Liver (tissue), 9 donors: ENCODE data around the gene LUC7L. TPM values are rescaled to one million over a fixed set of nuclear protein-coding genes. Genes with fewer than 3 reads are reported as not detected.

ENCODE experiments used
- DNase-seq: peaks from one replicate; pipeline ENCODE4 v3.0.0-alpha.2; 2017; ENCODE audit warnings: low spot score
- H3K27ac ChIP-seq, 2 donors: one replicate each; pipeline ENCODE4 v1.7.0; 2013; ENCODE audit warnings: inconsistent platforms in 2 of 2, low read length in 2 of 2, control low read depth in 1 of 2, low read depth in 1 of 2, mild to moderate bottlenecking in 1 of 2
- H3K27me3 ChIP-seq, 4 donors: one replicate each; pipeline versions ENCODE4 v1.6.1 to v1.7.0; 2013; ENCODE audit warnings: low read length in 3 of 4, inconsistent platforms in 1 of 4, mild to moderate bottlenecking in 1 of 4, moderate library complexity in 1 of 4; ENCODE audit not compliant: control insufficient read depth in 4 of 4, insufficient read depth in 4 of 4
- H3K36me3 ChIP-seq, 4 donors: one replicate each; pipeline versions ENCODE4 v1.6.1 to v1.7.0; 2013; ENCODE audit warnings: low read length in 3 of 4, mild to moderate bottlenecking in 3 of 4, low read depth in 1 of 4, moderate library complexity in 1 of 4; ENCODE audit not compliant: control insufficient read depth in 4 of 4, insufficient read depth in 3 of 4
- H3K4me1 ChIP-seq, 4 donors: one replicate each; pipeline versions ENCODE4 v1.6.1 to v1.7.0; 2013; ENCODE audit warnings: low read length in 3 of 4, mild to moderate bottlenecking in 3 of 4, moderate library complexity in 1 of 4; ENCODE audit not compliant: control insufficient read depth in 4 of 4, insufficient read depth in 4 of 4
- H3K4me3 ChIP-seq, 3 donors: one replicate each; pipeline versions ENCODE4 v1.6.1 to v1.7.0; 2013; ENCODE audit warnings: low read length in 3 of 3, control low read depth in 1 of 3, low read depth in 1 of 3, mild to moderate bottlenecking in 1 of 3
- H3K9ac ChIP-seq, 2 donors: one replicate each; pipeline ENCODE4 v1.7.0; 2013; ENCODE audit warnings: low read length in 2 of 2, mild to moderate bottlenecking in 2 of 2, moderate library complexity in 2 of 2, control low read depth in 1 of 2, low read depth in 1 of 2
- H3K9me3 ChIP-seq, 4 donors: one replicate each; pipeline versions ENCODE4 v1.6.1 to v1.7.0; 2013; ENCODE audit warnings: low read length in 3 of 4; ENCODE audit not compliant: control insufficient read depth in 4 of 4
- EGR1 ChIP-seq, 2 donors: IDR thresholded peaks; 2 replicates each; pipeline ENCODE4 v1.6.1; 2016 to 2018; ENCODE audit warnings: antibody characterized with exemption in 2 of 2, low read depth in 2 of 2
- FOXA1 ChIP-seq: IDR thresholded peaks from 2 replicates; pipeline ENCODE4 v1.6.1; 2016; ENCODE audit warnings: antibody characterized with exemption
- GABPA ChIP-seq, 2 donors: IDR thresholded peaks in 1 of 2; conservative IDR thresholded peaks in 1 of 2; 2 replicates each; pipeline ENCODE4 v1.6.1; 2016; ENCODE audit warnings: antibody characterized with exemption in 2 of 2, mild to moderate bottlenecking in 1 of 2, moderate library complexity in 1 of 2
- HNF4G ChIP-seq: IDR thresholded peaks from 2 replicates; pipeline ENCODE4 v1.6.1; 2016; ENCODE audit warnings: antibody characterized with exemption
- JUND ChIP-seq, 2 donors: IDR thresholded peaks; 2 replicates each; pipeline ENCODE4 v1.6.1; 2016; ENCODE audit warnings: antibody characterized with exemption in 2 of 2
- NR2F2 ChIP-seq: IDR thresholded peaks from 2 replicates; pipeline ENCODE4 v1.6.1; 2016; ENCODE audit warnings: antibody characterized with exemption
- RAD21 ChIP-seq, 2 donors: IDR thresholded peaks; 2 replicates each; pipeline ENCODE4 v1.6.1; 2016; ENCODE audit warnings: antibody characterized with exemption in 2 of 2, mild to moderate bottlenecking in 2 of 2
- RXRA ChIP-seq, 2 donors: IDR thresholded peaks; 2 replicates each; pipeline ENCODE4 v1.6.1; 2017 to 2018; ENCODE audit warnings: antibody characterized with exemption in 2 of 2, mild to moderate bottlenecking in 1 of 2
- SP1 ChIP-seq: IDR thresholded peaks from 2 replicates; pipeline ENCODE4 v1.6.1; 2018; ENCODE audit warnings: antibody characterized with exemption, mild to moderate bottlenecking
- TAF1 ChIP-seq: conservative IDR thresholded peaks from 2 replicates; pipeline ENCODE4 v1.6.1; 2016; ENCODE audit warnings: antibody characterized with exemption, mild to moderate bottlenecking
- YY1 ChIP-seq: IDR thresholded peaks from 2 replicates; pipeline ENCODE4 v1.6.1; 2016; ENCODE audit warnings: antibody characterized with exemption, mild to moderate bottlenecking
- WGBS: extraction: QIAGEN DNeasy Blood & Tissue Kit; methylation state at CpG from one replicate; pipeline ENCODE4 v1.1.7; 2013; 5-methylcytosine and 5-hydroxymethylcytosine counted together
- polyA plus RNA-seq, 2 donors: library from polyadenylated mRNA; stranded (reverse) in 1 of 2; unstranded in 1 of 2; fragments of 200-250 nt in 1 of 2; fragments of >200 nt in 1 of 2; fragmentation: Nextera tagmentation in 1 of 2; extraction: Ambion mirVana in 1 of 2; gene quantifications; one replicate each; pipeline versions ENCODE4 v1.2.1 to v1.2.3, GENCODE V29; 2013 to 2015
- total RNA-seq, 2 donors: library from RNA; depleted of rRNA; stranded (reverse); fragments of >200 nt; gene quantifications; one replicate each; pipeline ENCODE4 v1.2.3, GENCODE V29; 2014
- TF ChIP-seq, protein P1 (sequence below): IDR thresholded peaks from 2 replicates; pipeline ENCODE4 v1.6.1; 2016; ENCODE audit warnings: antibody characterized with exemption, mild to moderate bottlenecking
- TF ChIP-seq, protein P2 (sequence below): IDR thresholded peaks from 2 replicates; pipeline ENCODE4 v1.6.1; 2016; ENCODE audit warnings: antibody characterized with exemption
- TF ChIP-seq, protein P3 (sequence below): IDR thresholded peaks from 2 replicates; pipeline ENCODE4 v1.6.1; 2016; ENCODE audit warnings: antibody characterized with exemption
- donor health status: healthy.
- donor health status: healthy.
- donor health status: healthy.
- donor health status: healthy.
- donor health status: healthy.

The LUC7L gene
- total and polyA plus RNA-seq, 4 donors: 11.5 to 34.3 (median 19.6) TPM

DNA sequence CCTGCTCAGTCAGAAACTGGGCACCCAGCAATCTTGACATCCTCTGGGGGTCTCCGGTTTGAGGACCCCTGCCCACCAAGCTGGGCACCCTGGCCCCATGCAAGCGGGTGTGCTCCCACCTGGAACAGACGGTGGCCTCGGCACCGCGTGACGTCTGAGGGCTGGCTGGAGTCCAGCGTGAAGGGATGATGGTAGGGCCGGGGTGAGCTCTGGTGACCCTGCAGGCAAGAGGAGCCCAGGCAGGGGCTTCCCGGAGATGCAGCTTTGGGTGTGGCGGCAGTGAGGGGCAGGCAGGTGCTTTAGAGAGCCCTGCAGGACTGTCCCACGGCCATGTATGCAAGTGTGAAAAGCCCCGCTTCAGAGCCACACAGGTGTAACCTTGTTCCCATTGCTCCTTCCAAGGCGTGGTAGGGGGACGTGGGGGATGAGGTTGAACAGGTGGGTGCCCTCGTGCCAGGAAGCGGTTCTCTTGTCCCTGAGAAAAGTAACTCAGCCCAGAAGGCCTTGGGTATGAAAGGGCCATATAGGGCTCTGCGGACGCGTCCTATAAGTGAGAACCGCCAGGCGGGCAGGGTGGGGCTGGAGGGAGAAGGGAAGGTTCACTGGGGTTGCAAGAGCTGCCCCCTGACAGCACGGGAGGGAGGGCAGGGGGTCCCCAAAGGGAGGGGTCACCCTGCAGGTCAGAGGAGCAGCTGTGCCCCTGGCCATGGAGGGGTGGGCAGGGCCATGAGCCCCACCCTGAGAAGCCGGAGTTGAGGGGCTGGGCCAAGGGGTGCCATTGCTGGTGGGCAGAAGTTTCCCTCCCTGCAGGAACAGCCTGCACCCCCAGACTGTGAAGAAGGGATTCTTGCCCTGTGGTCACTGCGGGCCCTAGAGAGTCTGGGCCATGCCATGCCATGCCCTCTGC, 37.3 kb upstream of the LUC7L start:
- no peak for DNase-seq
- H3K36me3 ChIP-seq: peaks cover 0 to 29% (median 7%) of the 10 kb centered on the region in 4 donors
- WGBS: 85% methylated on average over 25 of the region's 25 CpGs
- H3K9me3 ChIP-seq: no peaks in the 10 kb centered on the region
- TF ChIP-seq TAF1 (no peak), HNF4G (no peak), JUND (IDR thresholded peaks at IDR 0.05) (no peak), NR2F2 (no peak)
- no peak overlapping the region for H3K27ac ChIP-seq
- no peak overlapping the region for H3K4me3 ChIP-seq
- H3K27me3 ChIP-seq: no peaks in the 10 kb centered on the region
- H3K9ac ChIP-seq: no peak overlapping the region
- H3K4me1 ChIP-seq: no peaks in the 10 kb centered on the region

DNA sequence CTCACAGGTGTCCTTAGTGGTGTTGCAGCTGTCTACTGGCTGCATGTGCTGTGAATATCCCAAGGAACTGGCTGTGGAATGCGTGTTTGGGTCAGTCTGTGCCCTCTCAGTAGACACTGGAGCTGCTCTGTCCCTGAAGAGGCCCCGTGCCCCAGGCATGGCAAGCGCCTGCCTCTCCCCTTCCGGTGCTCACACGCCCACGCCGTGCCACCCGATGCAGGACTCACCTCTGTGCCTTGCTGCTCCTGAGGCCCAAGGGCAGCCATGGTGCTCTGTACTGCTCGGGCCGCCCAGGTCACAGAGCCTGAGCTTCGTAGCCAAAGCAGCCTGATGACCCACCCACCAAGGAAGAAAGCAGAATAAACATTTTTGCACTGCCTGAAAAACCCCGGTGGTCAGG, 36.5 kb upstream of the LUC7L start:
- H3K27ac ChIP-seq: no peak overlapping the region
- WGBS: 84% methylated on average over 12 of the region's 12 CpGs
- no peak for DNase-seq
- TF ChIP-seq RAD21 (IDR thresholded peaks at IDR 0.05) (no peak), EGR1 (IDR thresholded peaks at IDR 0.05; ENCODE audit: low read depth in 2 of 2) (no peak), YY1 (no peak), SP1 (no peak), FOXA1 (no peak), HNF4G (no peak), TAF1 (no peak), RXRA (IDR thresholded peaks at IDR 0.05) (no peak), JUND (IDR thresholded peaks at IDR 0.05) (no peak), GABPA (IDR thresholded peaks at IDR 0.05 in 1 of 2, conservative IDR thresholded peaks at IDR 0.05 in 1 of 2) (no peak)
- TF ChIP-seq, protein P1, sequence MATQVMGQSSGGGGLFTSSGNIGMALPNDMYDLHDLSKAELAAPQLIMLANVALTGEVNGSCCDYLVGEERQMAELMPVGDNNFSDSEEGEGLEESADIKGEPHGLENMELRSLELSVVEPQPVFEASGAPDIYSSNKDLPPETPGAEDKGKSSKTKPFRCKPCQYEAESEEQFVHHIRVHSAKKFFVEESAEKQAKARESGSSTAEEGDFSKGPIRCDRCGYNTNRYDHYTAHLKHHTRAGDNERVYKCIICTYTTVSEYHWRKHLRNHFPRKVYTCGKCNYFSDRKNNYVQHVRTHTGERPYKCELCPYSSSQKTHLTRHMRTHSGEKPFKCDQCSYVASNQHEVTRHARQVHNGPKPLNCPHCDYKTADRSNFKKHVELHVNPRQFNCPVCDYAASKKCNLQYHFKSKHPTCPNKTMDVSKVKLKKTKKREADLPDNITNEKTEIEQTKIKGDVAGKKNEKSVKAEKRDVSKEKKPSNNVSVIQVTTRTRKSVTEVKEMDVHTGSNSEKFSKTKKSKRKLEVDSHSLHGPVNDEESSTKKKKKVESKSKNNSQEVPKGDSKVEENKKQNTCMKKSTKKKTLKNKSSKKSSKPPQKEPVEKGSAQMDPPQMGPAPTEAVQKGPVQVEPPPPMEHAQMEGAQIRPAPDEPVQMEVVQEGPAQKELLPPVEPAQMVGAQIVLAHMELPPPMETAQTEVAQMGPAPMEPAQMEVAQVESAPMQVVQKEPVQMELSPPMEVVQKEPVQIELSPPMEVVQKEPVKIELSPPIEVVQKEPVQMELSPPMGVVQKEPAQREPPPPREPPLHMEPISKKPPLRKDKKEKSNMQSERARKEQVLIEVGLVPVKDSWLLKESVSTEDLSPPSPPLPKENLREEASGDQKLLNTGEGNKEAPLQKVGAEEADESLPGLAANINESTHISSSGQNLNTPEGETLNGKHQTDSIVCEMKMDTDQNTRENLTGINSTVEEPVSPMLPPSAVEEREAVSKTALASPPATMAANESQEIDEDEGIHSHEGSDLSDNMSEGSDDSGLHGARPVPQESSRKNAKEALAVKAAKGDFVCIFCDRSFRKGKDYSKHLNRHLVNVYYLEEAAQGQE: no peak
- TF ChIP-seq, protein P2, sequence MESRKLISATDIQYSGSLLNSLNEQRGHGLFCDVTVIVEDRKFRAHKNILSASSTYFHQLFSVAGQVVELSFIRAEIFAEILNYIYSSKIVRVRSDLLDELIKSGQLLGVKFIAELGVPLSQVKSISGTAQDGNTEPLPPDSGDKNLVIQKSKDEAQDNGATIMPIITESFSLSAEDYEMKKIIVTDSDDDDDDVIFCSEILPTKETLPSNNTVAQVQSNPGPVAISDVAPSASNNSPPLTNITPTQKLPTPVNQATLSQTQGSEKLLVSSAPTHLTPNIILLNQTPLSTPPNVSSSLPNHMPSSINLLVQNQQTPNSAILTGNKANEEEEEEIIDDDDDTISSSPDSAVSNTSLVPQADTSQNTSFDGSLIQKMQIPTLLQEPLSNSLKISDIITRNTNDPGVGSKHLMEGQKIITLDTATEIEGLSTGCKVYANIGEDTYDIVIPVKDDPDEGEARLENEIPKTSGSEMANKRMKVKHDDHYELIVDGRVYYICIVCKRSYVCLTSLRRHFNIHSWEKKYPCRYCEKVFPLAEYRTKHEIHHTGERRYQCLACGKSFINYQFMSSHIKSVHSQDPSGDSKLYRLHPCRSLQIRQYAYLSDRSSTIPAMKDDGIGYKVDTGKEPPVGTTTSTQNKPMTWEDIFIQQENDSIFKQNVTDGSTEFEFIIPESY: no peak
- TF ChIP-seq, protein P3, sequence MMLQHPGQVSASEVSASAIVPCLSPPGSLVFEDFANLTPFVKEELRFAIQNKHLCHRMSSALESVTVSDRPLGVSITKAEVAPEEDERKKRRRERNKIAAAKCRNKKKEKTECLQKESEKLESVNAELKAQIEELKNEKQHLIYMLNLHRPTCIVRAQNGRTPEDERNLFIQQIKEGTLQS: no peak
- peaks cover 0 to 37% (median 9%) of the 10 kb centered on the region in 4 donors for H3K36me3 ChIP-seq
- no peaks in the 10 kb centered on the region for H3K27me3 ChIP-seq
- no peaks in the 10 kb centered on the region for H3K4me1 ChIP-seq
- no peaks in the 10 kb centered on the region for H3K9me3 ChIP-seq
- no peak overlapping the region for H3K9ac ChIP-seq
- no peak overlapping the region for H3K4me3 ChIP-seq
